Caki2 (cell line): ENCODE data around the gene LAD1. TPM values are rescaled to one million over a fixed set of nuclear protein-coding genes. Genes with fewer than 3 reads are reported as not detected.

Experiments
- DNase-seq: peaks from one replicate; pipeline ENCODE4 v3.0.0-alpha.2; 2015; ENCODE audit warnings: low read depth
- in situ Hi-C: cut with HindIII; loops from 2 replicates; pipeline ENCODE4 v1.10.0; 2016; ENCODE audit warnings: low sequenced_read_pairs, low pct_unique_long_range_greater_than_20kb, mixed read lengths
- total RNA-seq: library from RNA; depleted of rRNA; stranded (reverse); fragments of >200 nt; shearing (Covaris generic); gene quantifications from 2 replicates; pipeline ENCODE4 v1.2.3, GENCODE V29; 2014; ENCODE audit warnings: low replicate concordance

The LAD1 gene
- total RNA-seq, 1 experiment from 2014 or later = not detected

DNA sequence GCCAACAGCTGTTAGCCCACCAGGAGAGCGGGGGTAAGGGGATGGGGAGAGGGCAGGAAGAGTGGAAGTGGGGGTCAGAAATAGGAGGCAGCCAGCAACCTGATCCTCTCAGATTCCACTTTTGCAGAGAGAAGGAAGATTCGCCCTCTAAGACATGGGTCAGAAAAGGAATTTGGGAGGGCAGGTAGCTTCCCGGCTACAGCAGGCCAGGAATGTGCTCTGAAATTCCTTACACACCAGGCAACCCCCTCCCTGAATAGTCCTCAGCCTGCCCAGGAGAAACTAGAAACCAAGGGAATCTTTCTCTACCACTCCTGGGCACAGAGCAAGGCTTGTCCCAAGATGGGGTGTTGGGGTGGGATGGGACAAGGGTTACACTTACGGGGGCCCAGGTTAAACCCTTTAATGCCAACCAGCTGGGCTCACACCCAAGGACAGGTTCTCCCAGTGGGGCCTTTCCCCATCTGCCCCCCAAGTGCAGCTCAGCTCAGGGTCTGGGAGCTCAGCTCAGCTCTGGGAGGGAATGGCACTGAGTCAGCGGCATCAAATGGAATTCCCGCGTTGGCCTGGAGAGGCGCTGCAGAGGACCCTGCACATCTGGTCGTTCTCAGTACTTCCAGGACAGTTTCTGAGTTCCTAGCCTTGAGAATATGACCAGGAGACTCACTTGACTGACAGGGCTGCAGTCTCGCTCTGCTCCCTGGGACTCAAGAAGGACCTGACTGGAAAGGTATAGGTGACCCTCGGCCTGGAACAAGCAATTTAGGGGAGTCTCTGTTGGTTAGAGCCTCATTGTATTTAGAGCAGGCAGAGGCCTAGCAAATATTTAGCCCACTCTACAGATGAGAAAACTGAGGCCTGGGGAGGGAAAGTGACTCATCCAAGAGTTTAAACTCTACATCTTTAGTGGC, 22.4 kb downstream of the LAD1 start:
- in situ Hi-C loops = no loop called here
- no peak for DNase-seq

DNA sequence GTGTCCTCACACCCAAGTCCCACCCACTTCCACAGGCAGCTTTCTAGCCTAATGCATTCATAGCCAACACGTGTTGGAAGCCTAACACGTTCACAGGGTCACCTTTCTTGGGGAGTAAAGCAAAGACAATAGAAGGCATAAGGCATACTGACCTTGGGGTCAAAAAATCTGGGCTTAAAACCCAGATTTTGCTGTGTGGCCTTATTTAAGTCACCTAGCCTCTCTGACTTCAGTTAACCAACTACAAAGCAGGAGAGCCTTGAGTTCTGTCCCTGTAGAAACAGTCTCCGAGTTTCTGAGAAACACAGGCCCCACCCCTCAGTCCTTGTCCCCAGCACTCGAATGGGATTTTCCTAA, 23.0 kb downstream of the LAD1 start:
- DNase-seq = no peak
- in situ Hi-C loops = no loop called here

DNA sequence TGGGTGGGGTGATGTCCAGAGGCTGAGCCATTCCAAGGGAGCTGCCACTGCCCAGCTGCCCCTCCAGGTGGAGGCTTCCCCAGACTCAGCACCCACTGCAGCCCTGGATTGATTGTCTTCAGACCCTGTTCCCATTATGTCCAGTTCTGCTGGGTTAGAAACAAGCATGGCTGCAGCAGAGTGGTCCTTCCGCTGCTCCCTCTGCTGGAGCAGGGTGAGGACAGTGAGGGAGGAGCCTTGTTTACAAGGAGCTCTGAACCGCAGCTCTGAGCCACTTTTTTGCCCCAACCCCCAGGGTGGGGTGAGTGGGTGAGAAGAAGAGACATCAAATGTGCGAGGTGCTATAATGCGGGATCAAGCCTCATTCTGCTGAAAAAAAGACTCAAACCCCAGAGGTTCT, 24.0 kb downstream of the LAD1 start:
- DNase-seq = no peak
- in situ Hi-C loops = no loop called here

DNA sequence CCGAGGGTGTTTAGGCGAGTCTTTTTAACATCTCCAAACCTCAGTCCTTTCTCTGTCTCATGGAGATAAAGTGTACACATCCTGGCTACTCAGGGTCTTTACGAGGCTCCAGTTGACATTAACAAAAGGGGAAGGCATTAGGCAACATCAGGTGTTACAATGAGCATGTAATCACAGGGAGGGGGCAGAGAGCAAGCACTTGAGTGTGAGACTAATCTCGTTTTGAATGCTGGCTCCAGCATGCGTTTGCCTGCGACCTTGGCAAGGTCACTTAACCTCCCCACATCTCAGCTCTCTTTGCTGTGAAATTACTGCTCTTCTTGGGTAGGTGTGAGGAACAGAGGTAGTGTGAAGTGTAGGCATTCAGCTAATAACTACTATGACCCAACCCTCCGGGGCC, 24.8 kb downstream of the LAD1 start:
- DNase-seq = no peak
- in situ Hi-C loops = no loop called here

DNA sequence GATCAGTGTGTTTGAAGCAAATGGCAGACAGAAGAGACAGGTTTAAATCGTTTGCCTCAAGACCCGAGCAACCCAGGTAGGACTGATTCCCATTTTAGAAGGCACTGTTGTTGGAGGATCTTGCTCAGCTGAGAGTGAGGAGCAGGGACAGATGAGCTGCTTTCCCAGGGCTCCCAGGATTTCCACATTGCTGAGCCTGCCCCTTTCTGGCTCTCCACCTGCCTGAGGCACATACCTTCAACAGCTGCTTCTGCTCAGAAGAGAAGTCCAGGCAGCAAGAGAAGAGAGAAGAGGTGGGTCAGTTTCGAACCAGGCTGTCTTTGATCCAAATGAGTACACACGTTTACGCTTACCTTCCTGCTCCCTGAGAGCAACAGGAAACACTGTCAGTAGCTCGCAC, 27.3 kb downstream of the LAD1 start:
- in situ Hi-C loops = no loop called here
- no peak for DNase-seq

DNA sequence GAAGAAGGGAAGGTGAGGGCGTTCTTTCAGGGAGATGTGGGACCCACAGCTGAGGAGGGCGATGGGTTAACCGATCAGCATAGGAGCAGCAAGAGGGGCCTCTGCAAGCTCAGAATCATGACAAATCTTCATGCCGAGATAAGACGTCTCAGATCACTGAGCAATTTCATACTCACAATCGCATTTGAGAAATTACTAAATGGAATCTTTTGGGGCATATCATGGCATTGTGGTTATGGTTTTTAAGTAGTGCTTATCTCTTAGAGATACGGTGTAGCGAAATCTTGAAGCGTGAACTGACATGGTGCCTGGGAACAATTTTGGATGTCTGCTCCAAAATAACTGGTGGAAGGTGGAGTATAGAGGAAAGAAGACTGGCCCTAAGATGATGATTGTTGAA, 27.8 kb downstream of the LAD1 start:
- no peak for DNase-seq
- in situ Hi-C loops = no loop called here

DNA sequence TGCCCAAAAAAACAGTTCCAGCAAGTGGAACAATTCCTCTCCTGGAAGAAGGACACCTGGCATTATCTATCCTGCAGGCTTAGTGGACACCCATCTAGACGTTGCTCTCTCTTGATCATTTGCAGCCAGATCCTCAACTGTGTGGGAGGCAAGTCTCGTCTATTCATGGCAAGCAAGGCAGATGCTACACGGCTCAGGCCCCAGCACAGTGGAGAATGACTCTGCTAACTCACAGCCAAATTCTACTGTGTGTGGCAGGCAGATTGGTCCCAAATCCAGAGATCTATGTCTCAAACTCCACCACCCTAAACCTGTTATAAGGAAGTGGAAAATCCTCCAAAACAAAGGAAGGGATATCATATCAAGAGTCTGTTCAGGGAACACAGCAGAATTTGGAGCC, 28.6 kb downstream of the LAD1 start:
- in situ Hi-C loops = no loop called here

DNA sequence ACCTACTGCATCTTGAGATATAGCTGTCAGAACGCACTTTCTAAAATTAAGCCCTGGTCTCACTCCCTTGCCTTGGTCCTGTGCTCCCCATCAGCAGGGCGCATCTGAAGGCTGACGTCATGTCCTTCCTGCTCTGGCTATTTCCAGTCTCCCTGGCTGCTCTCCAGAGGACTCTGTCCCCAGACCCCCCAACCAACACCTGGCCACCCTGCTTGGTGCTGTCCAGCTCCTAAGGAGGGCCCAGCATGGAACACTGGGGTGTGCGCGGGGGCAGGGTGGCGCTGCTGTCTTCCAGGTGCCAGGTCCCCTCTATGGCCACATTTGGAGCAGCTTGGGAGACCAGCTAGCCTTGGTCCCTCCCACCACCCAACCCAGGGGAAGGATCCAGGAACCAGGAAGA, 29.9 kb downstream of the LAD1 start:
- in situ Hi-C loops = no loop called here
- DNase-seq = no peak

More for the DNA sequence above, 28.6 kb downstream of the LAD1 start:
- no peak for DNase-seq

DNA sequence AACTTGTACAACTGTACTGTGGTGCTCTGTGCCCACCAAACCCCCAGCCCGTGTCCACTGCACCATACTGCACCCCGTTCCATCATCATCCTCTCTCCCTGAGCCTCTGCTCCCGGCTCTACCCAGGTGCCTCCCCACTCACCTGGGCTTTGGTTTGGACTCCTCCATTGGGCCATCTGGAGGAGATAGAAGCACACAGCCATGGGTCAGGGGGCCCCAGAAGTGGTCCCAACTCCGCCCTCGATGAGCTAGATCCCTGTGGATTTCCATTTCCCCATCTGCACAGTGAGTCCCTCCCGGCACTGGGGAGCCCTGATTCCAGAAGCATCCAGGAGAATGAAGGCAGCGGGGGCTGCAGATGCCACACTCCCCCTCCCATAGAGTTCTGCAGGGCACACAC, 32.4 kb downstream of the LAD1 start:
- in situ Hi-C loops = no loop called here
- no peak for DNase-seq

DNA sequence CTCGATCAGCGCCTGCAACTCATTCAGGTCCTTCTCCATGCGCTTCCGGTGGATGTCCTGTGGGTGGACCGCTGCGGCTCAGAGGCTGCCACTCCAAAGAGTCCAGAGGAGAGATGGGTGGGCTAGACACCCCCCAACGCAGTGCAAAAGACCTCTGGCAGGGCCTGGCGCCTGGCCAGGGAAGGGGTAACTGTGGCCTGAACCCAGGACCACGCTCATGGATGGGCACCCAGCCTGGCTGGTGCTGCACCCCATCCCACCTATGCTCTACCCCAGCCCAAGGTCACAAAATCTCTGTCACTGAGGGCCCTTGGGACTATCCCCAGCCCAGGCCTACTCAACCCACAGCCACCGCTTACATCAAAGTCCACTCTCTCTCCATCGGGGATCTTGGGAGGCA, 33.9 kb downstream of the LAD1 start:
- in situ Hi-C loops = no loop called here
- no peak for DNase-seq

DNA sequence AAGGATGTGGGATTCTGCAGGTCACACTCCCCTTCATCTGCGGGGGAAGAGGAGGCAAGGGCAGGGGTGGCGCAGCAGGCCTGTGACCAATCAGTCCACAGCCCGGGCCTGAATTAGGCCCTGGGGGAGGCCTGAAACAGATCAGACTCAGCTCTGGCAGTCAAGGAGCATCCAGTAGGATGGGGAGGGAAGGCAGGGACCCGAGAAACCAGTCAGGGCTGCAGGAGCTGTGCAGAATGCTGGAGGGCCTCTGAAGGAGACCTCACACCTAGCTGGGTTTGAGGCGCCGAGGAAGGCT, 34.4 kb downstream of the LAD1 start:
- DNase-seq = no peak
- in situ Hi-C loops = no loop called here

DNA sequence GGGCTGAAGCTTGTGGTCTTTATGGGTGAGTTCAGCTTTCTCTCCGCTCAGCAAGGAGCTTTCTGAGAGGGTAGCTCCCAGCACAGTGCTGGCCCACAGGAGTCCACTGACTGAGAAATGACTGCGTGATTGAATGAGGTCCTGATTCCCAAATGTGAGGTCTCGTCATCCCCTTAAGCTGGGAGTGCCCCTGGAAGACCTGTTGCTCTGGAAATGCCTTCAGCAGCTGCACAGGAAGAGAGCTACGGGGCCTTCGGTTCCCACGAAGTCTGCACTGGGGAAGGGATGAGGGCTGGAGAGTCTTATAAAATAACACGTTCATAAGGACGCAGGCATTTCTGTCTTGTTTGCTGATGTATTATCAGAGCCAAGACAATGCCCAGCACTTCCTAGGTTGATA, 35.7 kb downstream of the LAD1 start:
- in situ Hi-C loops = no loop called here
- DNase-seq = no peak

DNA sequence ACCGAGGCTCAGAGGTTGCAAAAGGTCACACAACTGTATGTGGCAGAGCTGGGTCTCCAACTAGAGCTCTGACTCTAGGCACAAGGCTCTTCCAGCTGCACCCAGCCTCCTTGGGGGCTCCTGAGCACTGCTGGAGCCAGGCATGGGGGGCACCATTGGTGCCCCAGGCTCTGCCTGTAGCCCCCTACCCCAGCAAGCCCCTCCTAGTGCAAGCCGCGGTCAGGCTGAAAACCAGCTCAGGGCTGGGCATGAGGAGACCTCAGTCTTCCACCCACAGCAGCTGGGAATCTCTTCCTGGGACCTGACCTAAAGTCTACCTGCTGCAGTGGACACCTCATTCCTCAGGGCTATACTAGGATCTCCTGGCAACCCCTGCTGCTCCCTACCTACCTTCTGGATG, 36.2 kb downstream of the LAD1 start:
- in situ Hi-C loops = no loop called here
- no peak for DNase-seq

DNA sequence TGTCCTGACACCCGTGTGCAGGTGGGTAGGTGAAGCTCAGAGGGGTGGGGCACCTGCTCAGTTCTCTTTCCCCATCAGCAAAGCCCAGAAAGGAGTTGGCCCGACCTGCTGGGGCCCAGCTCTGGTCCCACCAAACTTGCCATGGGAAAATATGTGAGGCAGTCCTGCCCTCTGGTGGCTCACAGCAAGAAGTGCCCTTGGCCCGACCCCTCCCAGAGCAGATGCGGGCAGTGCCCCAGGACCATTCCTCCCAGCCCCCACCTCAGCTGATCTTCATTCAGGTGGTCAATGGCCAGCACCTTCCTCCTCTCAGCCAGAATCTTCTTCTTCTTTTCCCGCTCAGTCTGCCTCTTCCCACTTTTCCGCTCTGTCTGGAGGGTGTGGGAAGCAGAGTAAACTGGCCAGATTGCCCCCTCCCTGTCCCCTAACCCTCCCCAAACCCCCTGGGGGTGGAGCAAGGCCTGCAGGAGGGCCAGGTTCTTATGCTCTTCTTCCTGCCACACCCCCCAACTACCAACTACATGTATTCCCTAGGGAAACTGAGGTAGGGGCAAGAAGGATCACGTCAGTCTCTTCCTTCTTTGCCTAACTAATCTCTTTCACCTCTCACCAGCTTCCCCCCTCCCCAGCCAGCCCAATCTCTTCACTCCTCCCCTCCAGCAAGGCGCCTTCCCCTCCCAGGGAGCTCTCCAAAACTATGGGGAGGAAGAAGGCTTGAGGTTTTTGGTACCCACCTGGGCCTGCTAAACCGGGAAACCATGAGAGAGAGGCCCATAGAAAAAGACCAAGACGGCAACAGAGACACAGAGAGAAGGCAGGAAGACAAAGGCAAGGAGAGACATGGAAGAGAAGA, 37.2 kb downstream of the LAD1 start:
- in situ Hi-C loops = no loop called here
- peak; percentile 22 for DNase-seq

DNA sequence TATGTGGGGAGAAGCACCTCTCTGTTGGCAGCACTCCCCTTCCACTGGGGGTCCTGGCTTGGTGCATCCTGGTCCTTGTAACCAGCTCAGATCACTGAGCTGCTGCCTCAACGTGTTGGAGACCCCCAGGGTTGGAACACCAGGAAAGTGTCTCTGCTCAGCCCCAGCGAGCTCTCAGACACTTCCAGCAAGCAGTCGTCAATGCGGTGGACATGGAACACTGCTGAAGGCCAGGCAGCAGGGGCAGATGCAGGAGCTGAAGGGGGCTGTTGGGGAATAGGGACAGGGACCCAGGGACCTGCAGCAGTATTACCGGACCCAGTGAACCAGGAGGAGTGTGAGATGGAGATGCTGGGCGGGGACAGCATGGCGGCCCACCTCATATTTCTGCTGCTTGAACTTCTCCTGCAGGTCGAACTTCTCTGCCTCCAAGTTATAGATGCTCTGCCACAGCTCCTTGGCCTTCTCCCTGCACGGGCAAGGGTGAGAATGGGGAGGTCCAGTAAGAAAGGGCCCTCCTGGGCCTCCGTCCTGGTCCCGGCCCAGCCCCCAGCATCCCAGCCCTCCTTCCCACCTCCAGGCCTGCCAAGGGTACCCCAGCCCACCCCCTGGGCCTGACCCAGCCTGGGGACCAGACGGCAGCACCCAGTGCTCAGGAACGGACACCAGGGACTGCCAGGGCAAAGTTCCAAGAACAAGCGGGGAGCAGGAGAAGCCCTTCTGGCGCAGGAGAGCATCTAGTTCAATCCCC, 38.0 kb downstream of the LAD1 start:
- in situ Hi-C loops = no loop called here
- no peak for DNase-seq

DNA sequence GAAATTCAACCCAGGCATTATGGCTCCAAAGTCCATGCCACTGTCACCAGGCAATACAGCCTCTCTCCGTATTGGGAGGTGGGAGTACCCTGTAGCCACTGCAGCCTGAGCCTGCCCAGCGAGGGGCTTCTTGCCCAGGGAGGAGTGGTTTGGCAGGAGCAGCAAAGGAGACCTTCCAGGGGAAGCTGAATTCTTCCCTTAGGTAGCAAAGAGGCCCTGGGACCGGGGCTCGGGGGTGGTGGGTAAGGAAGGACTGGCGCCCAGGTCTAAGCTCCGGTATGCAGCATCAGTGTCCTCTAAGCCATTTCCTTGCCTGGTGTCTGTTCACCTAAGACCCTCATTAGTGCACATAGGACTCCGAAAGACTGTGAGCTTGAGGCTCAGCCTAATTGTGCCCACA, 38.6 kb downstream of the LAD1 start:
- in situ Hi-C loops = no loop called here
- no peak for DNase-seq

DNA sequence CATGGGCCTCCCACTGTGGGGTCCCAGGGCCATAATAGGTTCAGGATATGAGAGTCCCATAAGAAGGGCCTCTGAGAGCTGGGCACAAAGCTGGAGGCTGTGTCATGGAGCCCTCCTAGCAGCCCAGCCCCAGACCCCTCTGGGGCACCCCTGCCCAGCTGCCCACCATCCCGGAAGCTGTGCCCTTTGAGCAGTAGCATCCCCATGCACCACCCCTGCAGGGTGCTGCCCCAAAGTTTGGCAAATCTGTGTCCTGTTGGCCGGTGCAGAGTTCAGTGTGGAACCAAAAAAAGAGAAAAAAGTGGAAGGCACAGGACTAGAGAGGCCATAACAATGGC, 39.3 kb downstream of the LAD1 start:
- in situ Hi-C loops = no loop called here
- no peak for DNase-seq

DNA sequence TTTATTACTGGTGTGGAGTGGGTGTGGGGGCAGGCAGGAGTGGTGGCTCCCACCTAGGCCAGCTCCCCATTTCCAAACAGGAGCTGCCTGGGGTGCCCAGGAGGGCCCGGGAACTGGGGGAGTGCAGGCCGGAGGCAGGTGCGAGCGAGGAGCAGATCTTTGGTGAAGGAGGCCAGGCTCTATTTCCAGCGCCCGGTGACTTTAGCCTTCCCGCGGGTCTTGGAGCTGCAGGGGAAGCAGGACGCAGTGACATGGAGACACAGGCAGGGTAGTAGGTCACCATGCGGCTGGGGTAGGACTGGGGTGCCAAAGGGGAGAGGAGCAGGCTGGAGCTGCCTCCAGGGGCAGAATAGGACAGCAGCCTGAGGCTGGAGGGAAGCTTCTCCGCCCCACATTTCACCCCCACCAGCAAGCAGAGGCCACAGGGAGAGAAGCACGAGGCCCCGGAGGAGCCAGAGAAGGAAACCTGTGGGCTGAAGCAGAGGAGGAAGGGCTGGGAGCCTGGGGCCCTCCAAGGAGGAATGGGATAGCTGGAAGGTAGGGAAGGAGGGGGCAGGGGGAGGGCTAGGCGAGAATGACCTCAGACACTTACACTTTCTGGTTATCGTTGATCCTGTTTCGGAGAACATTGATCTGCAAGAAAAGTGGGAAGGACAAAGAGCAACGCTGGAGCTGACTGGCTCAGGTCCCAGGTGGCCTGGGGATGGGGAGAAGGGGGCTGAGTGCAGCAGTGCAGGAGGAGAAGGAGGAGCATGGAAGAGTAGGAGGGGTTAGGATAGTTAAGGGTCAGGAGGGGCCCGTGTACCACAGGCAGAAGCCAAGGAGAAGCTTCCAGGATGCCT, 39.9 kb downstream of the LAD1 start:
- DNase-seq = no peak
- in situ Hi-C loops = no loop called here
